GM21526 (cell line): Measurements from ENCODE around the gene GPR150.
A peak's percentile ranks its signal among the peaks of the same experiment; 100 is the strongest.

Source experiments
- ATAC-seq: cut with Tn5 transposase; IDR thresholded peaks from one replicate; pipeline ENCODE4 v1.9.1; 2021; ENCODE audit warnings: moderate library complexity; ENCODE audit not compliant: unreplicated experiment, low FRiP score

The GPR150 gene

DNA sequence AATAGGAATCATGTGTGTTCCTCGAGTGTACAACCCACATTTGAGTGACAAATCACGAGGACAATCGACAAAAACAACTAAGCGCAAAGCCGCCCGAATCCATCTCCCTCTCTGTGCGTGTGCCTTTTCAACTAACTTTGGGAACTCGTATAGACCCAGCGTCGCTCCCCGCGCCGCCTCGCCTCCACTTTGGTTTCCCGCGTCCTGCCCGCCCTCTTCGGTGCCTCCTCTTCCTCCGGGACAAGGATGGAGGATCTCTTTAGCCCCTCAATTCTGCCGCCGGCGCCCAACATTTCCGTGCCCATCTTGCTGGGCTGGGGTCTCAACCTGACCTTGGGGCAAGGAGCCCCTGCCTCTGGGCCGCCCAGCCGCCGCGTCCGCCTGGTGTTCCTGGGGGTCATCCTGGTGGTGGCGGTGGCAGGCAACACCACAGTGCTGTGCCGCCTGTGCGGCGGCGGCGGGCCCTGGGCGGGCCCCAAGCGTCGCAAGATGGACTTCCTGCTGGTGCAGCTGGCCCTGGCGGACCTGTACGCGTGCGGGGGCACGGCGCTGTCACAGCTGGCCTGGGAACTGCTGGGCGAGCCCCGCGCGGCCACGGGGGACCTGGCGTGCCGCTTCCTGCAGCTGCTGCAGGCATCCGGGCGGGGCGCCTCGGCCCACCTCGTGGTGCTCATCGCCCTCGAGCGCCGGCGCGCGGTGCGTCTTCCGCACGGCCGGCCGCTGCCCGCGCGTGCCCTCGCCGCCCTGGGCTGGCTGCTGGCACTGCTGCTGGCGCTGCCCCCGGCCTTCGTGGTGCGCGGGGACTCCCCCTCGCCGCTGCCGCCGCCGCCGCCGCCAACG, at the start of gene GPR150:
GPR150 (plus strand) TSS at position 58 of the 840 bp plus-strand sequence; CDS start at position 247, 189 bp downstream.
- ATAC-seq = peak; percentile 53

DNA sequence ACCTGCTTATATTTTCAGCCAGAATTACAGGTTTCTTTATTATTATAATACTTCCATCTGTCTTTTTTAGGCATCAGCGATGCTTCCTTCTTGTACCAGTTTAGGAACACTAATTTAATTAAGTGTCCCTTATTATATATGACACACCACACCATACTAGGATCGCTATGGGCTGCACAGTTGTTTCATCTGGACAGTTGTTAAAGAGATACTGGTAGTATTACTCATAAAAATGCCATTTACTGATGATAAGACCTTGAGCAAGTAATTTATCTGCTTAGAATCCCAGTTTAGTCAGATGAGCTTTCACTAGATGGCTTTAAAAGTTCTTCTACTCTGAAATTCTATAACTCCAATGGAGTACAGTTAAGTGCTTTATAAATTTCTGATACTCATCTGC, 47.9 kb upstream of the GPR150 start:
- no peak for ATAC-seq

DNA sequence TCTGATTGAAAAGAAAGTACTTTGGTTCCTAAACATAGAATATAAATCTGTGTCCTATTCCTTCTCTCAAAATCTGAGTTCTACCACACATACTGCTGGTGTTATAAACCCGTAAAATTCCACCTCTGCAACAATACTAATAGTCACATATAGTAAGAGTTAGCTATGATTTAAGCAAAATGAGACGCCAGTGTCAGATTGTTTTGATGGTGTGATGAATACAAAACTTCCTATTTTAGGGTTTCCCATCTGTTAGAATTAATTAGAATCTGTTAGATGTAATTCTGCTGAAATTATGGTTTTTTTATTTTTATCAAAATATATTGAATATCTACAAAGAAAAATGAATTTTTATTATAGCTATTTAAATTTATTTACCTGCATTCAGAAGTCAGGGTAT, 38.3 kb upstream of the GPR150 start:
- no peak for ATAC-seq

DNA sequence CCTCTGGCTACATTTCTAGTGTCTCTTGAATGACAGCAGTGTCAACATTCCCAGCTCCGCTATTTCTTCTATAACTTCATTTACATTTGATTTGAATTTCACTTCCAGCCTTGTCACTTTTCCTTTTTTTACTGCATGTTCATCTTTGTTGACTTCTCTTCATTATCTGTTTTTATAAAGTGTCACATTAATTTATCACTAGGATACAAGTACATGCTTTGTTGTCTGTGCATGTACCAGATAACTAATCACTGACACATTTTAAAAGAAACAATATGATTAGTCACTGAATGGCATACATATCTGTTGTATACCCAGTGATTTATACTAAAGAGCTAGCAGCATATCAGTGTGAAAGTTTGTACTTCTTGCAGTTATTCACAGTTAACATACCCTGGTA, 35.9 kb upstream of the GPR150 start:
- no peak for ATAC-seq

DNA sequence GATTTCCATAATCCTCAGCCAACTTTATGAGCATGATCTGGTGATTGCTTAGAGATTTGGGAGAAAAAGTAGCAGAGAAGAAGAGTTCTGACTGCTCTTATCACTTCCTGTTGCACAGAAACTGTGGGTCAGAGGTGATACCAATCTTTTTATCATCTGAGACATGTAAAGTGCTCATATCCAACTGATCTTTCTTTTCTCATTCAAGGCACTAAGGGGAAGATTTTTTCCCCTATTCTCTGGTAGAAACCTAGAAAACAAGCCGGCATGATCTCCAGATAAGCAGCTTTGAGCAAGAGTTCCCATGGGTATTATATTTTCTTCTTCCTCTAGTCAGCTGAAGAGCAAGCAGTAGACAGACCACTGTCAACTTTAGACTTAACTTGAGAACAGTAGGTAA, 29.0 kb upstream of the GPR150 start:
- ATAC-seq = no peak

DNA sequence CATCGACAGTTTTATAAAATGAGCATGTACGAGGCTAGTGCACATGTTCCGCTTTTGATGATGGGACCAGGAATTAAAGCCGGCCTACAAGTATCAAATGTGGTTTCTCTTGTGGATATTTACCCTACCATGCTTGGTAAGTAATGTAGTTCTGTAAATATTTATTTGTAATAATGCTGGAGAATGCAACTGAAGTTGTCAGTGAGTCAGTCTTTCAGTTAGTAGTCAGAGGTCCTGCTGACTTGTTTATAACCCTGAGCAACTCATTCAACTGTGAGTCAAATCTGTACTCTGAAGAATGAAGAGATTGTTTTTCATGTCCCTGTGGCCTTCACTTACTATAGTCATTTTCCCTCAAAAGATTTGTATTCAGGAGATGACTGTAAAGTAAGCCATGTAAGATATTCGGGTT, 28.4 kb upstream of the GPR150 start:
- peak; percentile 78 for ATAC-seq

DNA sequence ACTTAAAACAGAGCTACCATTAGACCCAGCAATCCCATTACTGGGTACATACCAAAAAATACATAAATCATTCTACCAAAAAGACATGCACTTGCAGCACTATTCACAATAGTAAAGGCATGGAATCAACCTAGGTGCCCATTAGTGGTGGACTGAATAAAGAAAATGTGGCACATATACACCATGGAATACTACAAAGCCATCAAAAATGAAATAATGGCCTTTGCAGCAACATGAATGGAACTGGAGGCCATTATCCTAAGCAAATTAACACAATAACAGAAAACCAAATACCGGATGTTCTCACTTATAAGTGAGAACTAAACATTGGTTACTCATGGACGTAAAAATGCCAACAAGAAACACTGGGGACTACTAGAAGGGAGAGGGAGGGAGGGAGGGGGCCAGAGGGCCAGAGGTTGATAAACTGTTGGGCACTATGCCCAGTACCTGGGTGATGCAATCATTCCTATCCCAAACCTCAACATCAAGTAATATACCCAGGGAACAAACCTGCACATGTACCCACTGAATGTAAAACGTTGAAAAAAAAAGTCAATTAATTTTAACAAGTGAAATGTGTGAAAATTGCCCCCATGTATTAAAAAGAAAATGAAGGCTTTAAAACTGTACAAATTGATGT, 24.5 kb upstream of the GPR150 start:
- no peak for ATAC-seq

DNA sequence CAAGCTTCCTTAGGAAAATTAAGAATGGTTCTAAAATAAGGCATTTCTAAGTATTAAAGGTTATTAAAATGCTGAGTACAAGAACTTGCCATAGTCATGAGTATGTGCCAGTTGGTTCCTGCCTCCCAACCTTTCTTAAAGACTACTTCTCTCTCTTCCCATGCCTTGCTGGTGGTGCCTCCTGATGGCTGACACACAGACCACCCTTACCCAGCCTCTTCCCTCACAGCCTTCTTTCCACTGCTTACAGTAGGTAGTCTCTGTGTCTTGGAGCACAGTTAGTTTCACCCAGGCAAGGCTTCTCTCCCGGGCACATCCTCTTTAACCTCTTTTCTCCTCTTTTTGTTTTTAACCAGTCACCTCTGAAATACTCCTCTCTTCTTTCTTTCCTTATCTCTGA, 20.6 kb upstream of the GPR150 start:
- ATAC-seq = no peak

DNA sequence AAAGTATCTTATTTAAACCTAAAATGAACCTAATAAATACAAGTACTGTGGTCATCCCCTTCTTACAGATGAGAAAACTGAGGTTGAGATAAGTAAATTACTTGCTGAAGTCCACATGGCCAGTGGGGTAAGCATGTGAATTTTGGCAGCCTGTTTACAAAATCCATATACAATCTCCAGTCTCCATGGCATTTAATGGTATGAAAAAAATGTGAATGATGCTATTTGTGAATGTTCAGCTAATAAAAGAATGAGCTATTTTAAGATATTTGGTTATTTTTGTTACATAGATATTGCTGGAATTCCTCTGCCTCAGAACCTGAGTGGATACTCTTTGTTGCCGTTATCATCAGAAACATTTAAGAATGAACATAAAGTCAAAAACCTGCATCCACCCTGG, 19.3 kb upstream of the GPR150 start:
- no peak for ATAC-seq

DNA sequence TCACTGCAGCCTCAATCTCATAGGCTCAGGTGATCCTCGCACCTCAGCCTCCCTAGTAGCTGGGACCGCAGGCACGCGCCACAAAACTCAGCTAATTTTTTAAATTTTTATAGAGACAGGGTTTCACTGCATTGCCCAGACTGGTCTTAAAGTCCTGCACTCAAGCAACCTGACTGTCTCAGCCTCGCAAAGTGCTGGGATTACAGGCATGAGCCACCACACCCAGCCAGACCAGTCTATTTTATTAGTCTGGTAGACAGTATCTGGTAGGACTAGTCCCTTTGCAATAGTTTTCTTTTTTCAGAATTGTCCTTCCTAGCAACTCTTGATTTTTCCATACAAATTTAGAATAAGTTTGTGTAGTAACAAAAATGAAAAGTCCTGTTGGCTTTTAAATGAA, 14.1 kb upstream of the GPR150 start:
- ATAC-seq = no peak

DNA sequence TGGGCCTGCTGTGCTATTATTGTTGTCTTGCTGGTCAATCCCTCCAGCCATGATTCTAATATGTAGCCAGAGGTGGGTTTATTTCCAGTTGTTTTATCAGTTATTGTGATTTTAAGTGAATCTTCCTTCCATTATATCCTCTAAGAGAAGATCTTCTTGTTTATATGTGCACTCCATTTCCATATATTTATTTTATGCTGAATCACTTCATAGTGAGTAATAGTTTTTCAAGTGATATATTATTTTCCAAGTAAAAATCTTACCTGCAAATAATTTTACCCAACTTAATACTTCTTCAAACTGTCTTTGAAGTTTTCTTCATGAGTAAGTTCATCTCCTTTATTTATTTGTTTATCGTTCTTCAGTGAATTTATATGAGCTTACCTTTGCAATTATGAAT, 13.5 kb upstream of the GPR150 start:
- no peak for ATAC-seq

DNA sequence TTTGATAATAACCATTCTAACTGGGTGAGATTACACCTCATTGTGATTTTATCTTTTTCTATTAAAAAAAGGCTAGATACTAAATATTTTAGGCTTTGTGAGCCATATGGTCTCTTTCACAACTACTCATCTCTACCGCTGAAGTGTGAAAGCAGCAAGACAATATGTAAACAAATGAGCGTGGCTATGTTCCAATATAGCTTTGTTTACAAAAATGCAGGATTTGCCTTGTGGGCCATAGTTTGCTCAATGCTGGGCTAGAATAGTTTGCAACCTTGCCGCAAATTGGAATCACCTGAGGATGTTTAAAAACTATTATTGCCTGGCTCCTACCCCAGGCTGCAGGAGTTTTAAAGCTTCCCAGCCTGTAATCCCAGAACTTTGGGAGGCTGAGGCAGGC, 10.2 kb upstream of the GPR150 start:
- no peak for ATAC-seq

DNA sequence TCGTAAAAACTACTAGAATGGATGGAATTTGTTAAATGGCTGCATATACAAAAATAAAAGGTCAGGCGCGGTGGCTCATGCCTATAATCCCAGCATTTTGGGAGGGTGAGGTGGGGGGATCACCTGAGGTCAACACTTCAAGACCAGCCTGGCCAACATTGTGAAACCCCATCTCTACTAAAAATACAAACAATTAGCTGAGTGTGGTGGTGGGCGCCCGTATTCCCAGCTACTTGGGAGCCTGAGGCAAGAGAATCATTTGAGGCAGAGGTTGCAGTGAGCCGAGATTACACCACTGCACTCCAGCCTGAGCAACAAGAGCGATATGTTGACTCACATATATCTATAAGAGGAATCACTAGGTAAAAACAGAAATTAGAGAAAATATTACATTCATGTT, 9.3 kb upstream of the GPR150 start:
- ATAC-seq = no peak

DNA sequence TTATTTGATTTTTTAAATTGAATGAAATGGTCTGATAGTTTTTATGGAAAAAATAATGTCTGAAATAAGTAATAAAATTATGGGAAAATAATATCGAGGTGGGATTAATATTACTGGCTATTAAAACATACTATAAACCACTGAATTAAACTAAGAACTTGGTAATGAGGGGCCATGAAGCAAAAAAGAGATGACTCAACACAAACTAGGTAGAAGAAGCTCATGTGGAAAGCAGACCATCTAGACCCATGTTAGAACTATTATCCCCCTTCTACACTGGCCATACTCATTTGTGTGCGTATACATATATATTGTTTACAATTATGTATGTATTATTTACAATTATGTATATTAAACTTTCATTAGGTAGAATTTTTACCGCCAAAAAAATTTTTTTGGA, 8.5 kb upstream of the GPR150 start:
- no peak for ATAC-seq

DNA sequence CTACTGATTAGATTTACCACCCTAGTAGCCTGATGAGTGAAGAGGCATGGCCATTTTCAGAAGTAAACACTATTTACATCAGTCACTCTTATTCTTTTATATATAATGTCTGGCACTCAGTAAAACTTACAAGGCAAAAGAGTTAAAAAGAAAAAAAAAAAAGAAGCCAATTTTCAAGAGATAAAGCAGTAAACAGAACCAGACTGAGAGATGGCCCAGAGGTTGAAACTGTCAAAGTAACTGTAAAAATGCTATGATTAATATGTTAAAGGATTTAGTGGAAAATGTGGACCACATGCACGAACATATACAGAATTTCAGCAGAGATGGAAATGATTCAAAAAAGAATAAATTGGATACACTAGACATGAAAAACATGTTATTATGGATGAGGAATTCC, 6.4 kb upstream of the GPR150 start:
- ATAC-seq = no peak

DNA sequence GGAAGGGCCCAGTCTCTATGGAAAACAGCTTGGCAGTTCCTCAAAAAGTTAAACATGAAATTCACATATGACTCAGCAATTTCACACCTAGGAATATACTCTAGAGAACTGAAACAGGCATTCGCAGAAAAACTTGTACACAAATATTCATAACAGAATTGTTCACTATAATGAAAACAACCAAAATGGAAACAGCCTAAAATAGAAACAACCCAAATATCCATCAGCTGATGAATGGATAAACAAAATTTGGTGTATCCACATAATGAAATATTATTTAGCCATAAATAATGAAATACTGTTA, 4.8 kb upstream of the GPR150 start:
- ATAC-seq = no peak

DNA sequence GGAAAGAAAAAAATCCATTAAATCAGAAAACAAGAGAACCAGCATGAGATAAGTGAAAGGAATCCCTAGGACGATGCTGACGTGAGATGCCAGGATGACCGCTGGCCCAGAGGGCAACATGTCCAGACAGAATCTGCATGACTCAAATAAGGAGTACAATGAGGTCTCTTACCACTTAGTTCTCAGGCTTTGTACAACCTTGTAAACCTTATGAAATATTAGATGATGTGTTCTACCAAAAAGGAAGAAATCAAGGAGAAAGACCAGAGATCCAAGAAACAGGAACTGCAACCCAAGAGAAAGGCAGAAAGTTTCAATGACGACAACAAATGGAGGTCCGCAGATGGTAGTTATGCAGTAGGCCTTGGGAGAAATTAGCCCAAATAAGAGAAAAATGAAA, 2.8 kb upstream of the GPR150 start:
- no peak for ATAC-seq

DNA sequence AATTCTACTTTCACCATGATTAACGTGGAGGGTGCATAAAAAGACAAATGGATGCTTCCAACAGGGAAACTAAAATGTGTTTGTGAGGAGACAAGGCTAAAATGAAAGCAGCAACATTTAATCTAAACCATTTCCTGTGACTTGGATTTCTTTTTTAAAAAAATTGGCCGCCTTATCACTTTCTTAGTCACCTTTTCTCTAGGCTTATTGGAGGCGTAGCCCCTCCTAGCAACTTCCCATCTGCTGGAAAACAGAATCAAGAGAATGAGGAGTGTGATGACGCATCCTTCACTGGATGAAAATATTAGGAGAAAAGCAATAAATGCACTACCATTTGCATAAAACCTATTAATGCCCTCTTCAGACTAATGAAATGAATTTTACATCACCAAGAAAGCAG, 791 bp upstream of the GPR150 start:
- no peak for ATAC-seq

DNA sequence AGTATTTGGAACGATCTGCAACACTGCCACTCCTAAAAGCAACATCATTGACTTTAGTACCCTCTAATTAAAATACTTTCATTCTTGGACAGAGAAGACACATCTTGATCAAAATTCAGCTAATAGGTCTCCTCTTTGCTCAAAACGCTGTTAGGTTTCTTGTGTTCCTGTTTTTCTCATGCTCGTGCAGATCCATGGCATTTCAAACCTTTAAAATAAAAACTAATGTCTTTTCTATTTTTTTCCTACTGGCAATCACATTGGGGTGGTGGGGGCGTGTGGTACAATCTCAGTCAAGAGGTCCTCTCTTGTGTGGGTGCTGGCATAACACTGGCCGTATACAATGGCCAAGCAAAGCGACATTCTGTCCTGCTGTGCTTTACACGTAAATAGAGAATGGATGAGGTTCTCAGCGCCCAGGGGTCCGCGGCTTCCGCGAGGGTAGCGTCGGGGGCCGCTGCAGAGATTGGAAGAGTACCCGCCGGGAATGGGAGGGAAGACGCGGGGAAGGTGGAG, 315 bp upstream of the GPR150 start:
- no peak for ATAC-seq

DNA sequence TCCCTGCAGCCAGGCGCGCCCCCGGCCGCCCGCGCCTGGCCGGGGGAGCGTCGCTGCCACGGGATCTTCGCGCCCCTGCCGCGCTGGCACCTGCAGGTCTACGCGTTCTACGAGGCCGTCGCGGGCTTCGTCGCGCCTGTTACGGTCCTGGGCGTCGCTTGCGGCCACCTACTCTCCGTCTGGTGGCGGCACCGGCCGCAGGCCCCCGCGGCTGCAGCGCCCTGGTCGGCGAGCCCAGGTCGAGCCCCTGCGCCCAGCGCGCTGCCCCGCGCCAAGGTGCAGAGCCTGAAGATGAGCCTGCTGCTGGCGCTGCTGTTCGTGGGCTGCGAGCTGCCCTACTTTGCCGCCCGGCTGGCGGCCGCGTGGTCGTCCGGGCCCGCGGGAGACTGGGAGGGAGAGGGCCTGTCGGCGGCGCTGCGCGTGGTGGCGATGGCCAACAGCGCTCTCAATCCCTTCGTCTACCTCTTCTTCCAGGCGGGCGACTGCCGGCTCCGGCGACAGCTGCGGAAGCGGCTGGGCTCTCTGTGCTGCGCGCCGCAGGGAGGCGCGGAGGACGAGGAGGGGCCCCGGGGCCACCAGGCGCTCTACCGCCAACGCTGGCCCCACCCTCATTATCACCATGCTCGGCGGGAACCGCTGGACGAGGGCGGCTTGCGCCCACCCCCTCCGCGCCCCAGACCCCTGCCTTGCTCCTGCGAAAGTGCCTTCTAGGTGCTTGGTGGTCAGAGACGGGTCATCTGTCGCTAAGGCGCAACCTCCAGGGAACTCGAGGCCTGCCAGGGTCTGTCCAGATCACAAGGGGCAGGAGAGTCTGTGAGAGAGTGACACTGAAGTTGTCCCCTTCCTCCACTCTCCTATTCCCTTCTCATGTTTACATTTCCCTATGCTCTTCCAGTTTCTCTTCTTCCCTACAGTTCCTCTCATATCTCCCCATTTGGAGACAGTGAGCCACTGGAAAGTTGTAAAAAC, 1.3 kb downstream of the GPR150 start:
- ATAC-seq = peak; percentile 47
